Erythroblast (primary cell): Measurements from ENCODE around the gene KLF2.

Source experiments
- DNase-seq, 2 experiments: peaks; one replicate each; lab custom pipeline; 2025; lab: John Stamatoyannopoulos, UW
- GATA1 ChIP-seq: IDR thresholded peaks from 2 replicates; pipeline ENCODE4 v1.6.1; 2011; ENCODE audit warnings: low read depth, mild to moderate bottlenecking, control low read depth, low read length, moderate library complexity
- POLR2A ChIP-seq: IDR thresholded peaks from 2 replicates; pipeline ENCODE4 v1.6.1; 2011; ENCODE audit warnings: mild to moderate bottlenecking, low read length

KLF2 gene

DNA sequence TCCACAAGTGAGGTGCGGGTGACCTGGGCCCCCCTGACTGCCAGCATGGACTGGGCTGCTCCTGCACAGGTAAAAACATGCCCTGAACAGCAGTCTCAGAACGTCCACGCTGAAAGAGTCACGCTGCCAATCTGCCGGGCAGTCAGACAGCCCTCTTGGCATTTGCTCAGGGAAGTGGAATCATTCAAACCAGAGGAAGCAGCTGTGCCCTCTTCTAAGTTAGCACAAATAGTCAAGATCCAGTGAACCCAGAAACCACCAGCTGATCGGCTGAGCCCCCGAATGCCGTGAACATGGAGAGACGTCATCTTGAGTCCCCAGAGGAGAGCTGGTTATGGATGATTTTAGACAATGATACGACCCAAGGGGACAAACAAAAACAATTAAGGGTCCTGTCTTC lies 34.4 kb downstream of the KLF2 start:
- no peak for TF ChIP-seq GATA1
- TF ChIP-seq POLR2A: no peak
- no peak for DNase-seq

GRCh38 chr19:16359964-16360363 lies 35.3 kb downstream of the KLF2 start:
- TF ChIP-seq POLR2A: no peak
- no peak for TF ChIP-seq GATA1
- DNase-seq: no peak

- no peak for DNase-seq
- TF ChIP-seq GATA1: no peak
- TF ChIP-seq POLR2A: no peak
Observed at GRCh38 chr19:16360738-16361137, 36.1 kb downstream of the KLF2 start.

- DNase-seq: no peak
- TF ChIP-seq POLR2A: no peak
- no peak for TF ChIP-seq GATA1
Observed at GRCh38 chr19:16361254-16361653, 36.6 kb downstream of the KLF2 start.

DNA sequence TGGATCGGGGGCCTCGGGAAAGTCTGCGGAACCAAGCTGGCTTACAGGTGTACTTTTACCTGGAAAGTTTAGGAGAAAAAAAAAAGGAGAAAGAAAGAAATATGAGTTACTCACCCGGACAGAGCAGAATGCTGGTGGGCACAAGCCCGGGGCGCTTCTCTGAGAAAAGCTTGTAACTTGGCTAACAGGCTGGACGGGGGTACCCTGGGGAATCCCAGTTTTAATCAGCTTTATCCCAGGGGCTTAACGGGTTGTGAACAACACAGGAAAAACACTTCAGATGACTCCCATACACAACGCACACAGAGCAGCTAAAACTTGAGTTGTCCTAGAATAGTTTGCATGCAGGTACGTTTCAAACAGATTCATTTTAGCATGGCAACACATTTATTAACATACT lies 37.3 kb downstream of the KLF2 start:
- TF ChIP-seq POLR2A: no peak
- no peak for DNase-seq

DNA sequence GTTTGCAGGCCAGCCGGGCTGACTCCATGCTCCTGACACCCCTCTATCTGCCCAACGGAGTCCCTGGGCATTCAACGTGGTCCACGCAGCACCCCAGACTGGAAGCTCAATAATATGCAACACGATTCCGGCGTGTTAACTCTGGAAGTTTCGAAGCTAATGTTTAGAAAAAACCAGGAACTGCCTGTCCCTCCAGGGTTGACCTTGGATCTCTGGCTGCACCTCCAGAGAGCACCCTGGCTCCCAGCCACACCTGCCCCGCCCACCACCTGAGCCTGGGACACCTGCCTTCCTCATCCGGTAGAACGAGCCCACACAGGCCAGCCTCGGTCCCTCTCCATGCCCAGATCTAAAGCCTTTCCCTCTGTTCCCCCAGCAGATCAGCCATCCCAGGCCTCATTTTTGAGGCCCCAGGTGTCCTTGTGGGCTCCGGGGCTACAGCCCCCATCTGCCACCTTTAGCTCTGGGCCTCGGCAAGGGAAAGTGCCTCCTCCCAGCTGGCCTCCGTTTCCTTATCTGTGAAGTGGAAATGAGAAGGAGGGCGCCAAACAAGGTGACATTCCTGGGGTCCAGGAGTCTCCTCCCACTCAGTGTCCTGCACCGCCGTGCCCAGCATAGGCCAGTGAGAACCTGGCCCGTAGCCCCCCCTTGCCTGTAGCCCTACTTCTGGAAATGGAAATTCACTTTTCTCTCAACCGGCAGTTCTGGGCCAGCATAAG lies 38.7 kb downstream of the KLF2 start:
- no peak for DNase-seq
- TF ChIP-seq GATA1 (no peak), POLR2A (no peak)

DNA sequence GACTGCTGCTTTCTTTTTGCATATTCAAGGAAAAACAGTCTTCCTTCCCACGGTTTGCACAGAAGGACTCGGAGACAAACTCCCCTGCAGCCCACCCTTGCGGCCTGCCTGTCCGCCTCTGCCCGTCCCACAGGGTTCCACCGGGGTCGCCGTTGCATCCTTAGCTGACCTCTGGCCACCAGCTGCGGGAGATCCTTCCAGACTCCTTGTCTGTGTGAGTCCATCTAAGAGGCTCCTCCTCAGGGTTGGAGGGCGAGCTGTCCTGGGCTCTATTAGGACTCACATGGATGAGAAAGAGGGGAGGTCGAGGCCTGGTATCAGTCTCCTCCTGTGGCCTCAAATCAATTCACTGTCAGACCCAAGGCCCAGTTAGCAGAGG lies 39.2 kb downstream of the KLF2 start:
- no peak for DNase-seq
- no peak for TF ChIP-seq POLR2A
- no peak for TF ChIP-seq GATA1

DNA sequence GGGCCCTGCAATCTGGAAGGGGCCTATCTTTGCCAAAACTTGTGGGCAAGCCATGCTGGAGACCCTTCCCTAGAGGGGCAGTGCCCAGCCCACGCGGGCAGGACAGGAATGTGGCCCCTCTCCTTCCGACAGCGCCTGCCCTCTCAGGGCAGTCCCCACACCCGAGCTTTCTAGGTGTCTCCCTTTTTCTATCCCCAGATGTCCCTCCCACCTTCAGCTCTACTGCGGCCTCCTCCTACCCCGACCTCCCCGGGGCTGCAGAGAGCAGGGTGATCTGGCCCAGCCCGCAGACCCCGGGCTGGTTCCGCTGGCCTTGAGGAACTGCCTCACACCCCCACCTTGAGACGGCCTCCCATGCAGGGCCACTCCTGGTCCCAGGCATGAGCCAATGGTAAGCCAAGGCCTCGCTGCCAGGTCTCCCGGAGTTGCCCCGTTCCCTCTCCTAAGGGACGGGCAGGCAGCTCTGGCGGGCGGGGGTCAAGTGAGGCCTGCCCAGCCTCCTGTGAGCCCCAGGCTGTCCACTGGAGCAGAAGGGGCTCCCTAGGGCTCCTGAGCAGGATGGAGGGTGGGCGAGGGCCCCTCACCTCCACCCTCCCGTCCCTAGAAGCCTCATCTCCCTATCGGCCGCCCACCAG lies 39.7 kb downstream of the KLF2 start:
- no peak for DNase-seq
- TF ChIP-seq POLR2A (no peak), GATA1 (no peak)

GRCh38 chr19:16365300-16365996 lies 40.8 kb downstream of the KLF2 start:
- DNase-seq: no peak
- TF ChIP-seq POLR2A (no peak), GATA1 (no peak)

DNA sequence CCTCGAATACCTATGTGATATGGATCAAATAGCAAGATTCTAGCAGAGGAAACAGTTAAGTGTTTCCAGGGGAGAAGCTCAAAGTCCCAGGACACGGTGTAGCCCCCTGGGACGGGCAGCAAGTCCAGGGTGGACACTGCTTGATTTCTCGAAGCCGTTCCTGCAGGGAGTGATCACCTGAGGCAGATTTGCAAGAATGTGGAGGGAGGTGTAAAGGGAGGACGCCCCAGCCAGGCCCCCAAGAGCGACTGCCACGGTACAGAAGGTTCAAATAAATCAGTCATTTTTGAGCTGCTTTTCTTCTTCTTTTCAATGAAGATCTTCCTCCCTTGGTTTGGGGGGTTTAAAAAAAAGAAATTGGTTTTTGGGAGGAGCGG lies 41.4 kb downstream of the KLF2 start:
- DNase-seq: no peak
- TF ChIP-seq GATA1 (no peak), POLR2A (no peak)

DNA sequence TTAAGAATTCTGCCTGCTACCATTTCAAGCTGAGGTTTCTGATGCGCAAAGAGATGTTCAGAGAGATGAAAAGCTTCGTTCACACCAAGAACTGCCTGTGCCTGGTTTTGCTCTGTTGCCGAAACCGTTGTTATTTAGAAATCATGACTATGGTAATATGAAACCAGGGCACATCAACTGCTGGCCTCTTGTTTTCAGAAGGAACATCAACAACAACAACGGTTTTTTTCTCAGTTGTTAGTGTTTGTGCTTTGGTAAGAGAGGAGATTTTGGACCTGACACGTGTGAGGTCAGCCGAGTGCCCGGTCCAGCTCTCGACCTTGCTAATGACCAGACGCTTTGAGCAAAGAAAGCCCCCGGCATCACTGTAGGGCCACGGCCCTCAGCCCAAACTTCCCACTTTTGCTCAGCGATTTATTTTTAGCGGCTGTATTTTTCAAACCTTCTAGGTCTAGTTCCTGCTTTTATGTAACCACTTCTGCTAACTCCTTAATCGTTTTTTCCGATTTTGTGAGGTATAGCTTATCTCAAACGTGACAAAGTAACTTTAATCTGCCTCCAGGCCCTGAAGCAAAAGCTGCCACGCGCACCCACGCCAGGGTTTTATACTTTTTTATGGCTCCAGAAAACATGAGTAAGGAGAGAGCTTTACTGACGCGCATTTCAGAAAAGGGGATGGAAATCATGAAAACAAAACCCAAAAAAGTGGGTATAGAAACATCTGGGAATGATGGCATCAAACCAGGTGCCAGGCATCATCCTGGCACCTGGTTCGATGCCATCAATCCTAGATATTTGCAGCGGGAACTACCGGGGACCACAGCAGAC lies 42.0 kb downstream of the KLF2 start:
- TF ChIP-seq POLR2A (no peak), GATA1 (no peak)
- no peak for DNase-seq

GRCh38 chr19:16367261-16367683 lies 42.6 kb downstream of the KLF2 start:
- no peak for DNase-seq

More at GRCh38 chr19:16367261-16367683, 42.6 kb downstream of the KLF2 start:
- TF ChIP-seq POLR2A (no peak), GATA1 (no peak)
